WI38 (cell line): ENCODE measurements around the gene HGD.
"Not testable (repeated sequence)": the region's sequence is repeated elsewhere in the genome, so short reads cannot be mapped to it uniquely, and the experiment has no call there.

Experiments used
- H3K4me3 ChIP-seq: 2 replicates; pipeline ENCODE4 v1.5.1; 2011; ENCODE audit warnings: low read depth, mild to moderate bottlenecking, control low read depth, low read length
- TF ChIP-seq, protein P1 (sequence below): IDR thresholded peaks from 2 replicates; pipeline ENCODE4 v1.5.1; 2012; ENCODE audit warnings: low read depth, mild to moderate bottlenecking, control low read depth, low read length

The HGD gene

GRCh38 chr3:120636795-120637401, 45.1 kb downstream of the HGD start:
- TF ChIP-seq, protein P1, sequence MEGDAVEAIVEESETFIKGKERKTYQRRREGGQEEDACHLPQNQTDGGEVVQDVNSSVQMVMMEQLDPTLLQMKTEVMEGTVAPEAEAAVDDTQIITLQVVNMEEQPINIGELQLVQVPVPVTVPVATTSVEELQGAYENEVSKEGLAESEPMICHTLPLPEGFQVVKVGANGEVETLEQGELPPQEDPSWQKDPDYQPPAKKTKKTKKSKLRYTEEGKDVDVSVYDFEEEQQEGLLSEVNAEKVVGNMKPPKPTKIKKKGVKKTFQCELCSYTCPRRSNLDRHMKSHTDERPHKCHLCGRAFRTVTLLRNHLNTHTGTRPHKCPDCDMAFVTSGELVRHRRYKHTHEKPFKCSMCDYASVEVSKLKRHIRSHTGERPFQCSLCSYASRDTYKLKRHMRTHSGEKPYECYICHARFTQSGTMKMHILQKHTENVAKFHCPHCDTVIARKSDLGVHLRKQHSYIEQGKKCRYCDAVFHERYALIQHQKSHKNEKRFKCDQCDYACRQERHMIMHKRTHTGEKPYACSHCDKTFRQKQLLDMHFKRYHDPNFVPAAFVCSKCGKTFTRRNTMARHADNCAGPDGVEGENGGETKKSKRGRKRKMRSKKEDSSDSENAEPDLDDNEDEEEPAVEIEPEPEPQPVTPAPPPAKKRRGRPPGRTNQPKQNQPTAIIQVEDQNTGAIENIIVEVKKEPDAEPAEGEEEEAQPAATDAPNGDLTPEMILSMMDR = no peak
- no peak overlapping the region for H3K4me3 ChIP-seq

- no peak overlapping the region for H3K4me3 ChIP-seq
- TF ChIP-seq, protein P1 = no peak
Measured at GRCh38 chr3:120634539-120634938, 47.5 kb downstream of the HGD start.

DNA sequence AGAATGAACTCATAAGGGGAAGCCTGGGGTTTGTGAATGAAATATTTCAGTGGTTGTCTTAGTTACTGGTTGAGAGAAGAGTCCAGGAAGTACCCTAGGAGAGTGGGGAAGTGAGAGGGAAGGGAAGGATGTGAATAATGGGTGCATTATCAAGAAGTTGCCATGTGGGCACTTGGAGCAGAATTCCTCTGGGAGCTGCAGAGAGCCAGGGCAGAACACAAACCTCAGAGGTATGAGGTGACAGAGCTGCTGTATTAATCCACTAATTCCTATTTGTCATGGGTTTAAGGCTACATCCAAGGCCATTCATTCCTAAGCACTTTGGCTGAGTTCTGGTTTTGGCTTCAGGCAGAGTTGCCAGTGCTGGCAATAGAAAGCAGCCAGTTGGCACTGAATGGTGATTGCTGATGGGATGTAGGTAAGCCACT, 56.9 kb downstream of the HGD start:
- TF ChIP-seq, protein P1 = no peak
- H3K4me3 ChIP-seq = no peak overlapping the region

GRCh38 chr3:120623727-120624093, 58.3 kb downstream of the HGD start:
- TF ChIP-seq, protein P1 = no peak
- H3K4me3 ChIP-seq = no peak overlapping the region

- TF ChIP-seq, protein P1 = 0 out of 2 replicates have a peak, but pooled peaks have one; percentile 7
- no peak overlapping the region for H3K4me3 ChIP-seq
Measured at GRCh38 chr3:120622870-120623726, 58.9 kb downstream of the HGD start.

GRCh38 chr3:120622457-120622856, 59.6 kb downstream of the HGD start:
- TF ChIP-seq, protein P1 = no peak
- H3K4me3 ChIP-seq = no peak overlapping the region

DNA sequence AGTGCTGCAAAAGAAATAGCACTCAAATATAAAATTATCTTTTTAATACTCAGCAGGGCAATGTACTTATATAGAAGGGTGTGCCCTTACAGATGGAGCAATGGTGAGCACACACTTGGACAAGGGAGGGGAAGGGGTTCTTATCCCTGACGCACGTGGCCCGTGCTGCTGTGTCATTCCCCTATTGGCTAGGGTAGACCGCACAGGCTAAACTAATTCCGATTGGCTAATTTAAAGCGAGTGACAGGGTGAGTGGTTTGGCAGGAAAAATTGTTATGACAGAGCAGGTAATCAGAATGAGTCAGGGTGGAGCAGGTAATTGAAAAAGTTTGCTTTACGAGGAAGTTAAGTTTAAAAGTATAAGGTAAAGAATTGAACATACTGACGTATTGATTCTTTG, 65.3 kb downstream of the HGD start:
- H3K4me3 ChIP-seq = not testable (repeated sequence)
